ENCODE data around the gene MICU1. TPM values are rescaled to one million over a fixed set of nuclear protein-coding genes. Genes with fewer than 3 reads are reported as not detected.
"Not testable (repeated sequence)": the region's sequence is repeated elsewhere in the genome, so short reads cannot be mapped to it uniquely, and the experiment has no call there.

The MICU1 gene
- polyA plus RNA-seq, 2 of the 4 experiments (the other 2 are of a cell fraction) = 54.5 to 58.6 TPM

GRCh38 chr10:72648301-72648700 lies 22.4 kb upstream of the MICU1 start:
- H3K4me2 ChIP-seq = 0 out of 3 replicates have a peak overlapping the region, but pooled peaks have one; percentile 24
- DNase-seq (ENCODE audit: low read depth in 1 of 2, low spot score in 1 of 2) (no peak), FAIRE-seq (no peak), ATAC-seq (no peak)
- H3K9me3 ChIP-seq = no peaks in the 10 kb centered on the region
- ChIA-PET POLR2A (interaction anchor here (0.6 kb wide), 1 partner anchor 10 kb away, joined by 3 read pairs; no protein-coding TSS in a partner anchor), CTCF (no interaction called here)
- H3K27ac ChIP-seq = peak overlapping the region in 1 of 2 experiments; percentile 29; a peak in 1 of 6 replicates
- peaks cover 11% of the 10 kb centered on the region; the same call in 2 of the 3 replicates for H3K4me1 ChIP-seq
- no peak for TF ChIP-seq ESRRA (IDR thresholded peaks at IDR 0.05; ENCODE audit: borderline replicate concordance, low read length)
- no peak overlapping the region for H3K4me3 ChIP-seq
- 97% methylated on average over 1 of the region's 1 CpG for WGBS (ENCODE audit: missing lambda C conversion rate)

- H3K4me3 ChIP-seq; CTCF ChIA-PET; ATAC-seq; H3K4me2 ChIP-seq; FAIRE-seq; H3K9me3 ChIP-seq; H3K27ac ChIP-seq; DNase-seq (ENCODE audit: low read depth in 1 of 2, low spot score in 1 of 2): not testable (repeated sequence)
- POLR2A ChIA-PET = interaction anchor here (0.6 kb wide), 1 partner anchor 197 kb away, joined by 5 read pairs; no protein-coding TSS in a partner anchor
- peaks cover 11% of the 10 kb centered on the region; the same call in 2 of the 3 replicates for H3K4me1 ChIP-seq
- 92% methylated on average over 3 of the region's 3 CpGs for WGBS (ENCODE audit: missing lambda C conversion rate)
Measured at GRCh38 chr10:72646971-72647370, 21.1 kb upstream of the MICU1 start.

GRCh38 chr10:72645263-72645858 lies 19.5 kb upstream of the MICU1 start:
- WGBS (ENCODE audit: missing lambda C conversion rate) = 49% methylated on average over 2 of the region's 2 CpGs
- no peaks in the 10 kb centered on the region for H3K9me3 ChIP-seq

GRCh38 chr10:72642318-72642717 lies 16.4 kb upstream of the MICU1 start:
- CTCF ChIA-PET = interaction anchor here (1.4 kb wide), 1 partner anchor 51 kb away, joined by 3 read pairs; no protein-coding TSS in a partner anchor
- Histone ChIP-seq H3K4me2 (no peak overlapping the region), H3K9me3 (no peaks in the 10 kb centered on the region), H3K27ac (0 out of 6 replicates have a peak overlapping the region, but pooled peaks of 1 of the 2 experiments have one; percentile 11), H3K4me3 (no peak overlapping the region), H3K4me1 (peaks cover 25% of the 10 kb centered on the region)
- DNase-seq (ENCODE audit: low read depth in 1 of 2, low spot score in 1 of 2) = no peak
- TF ChIP-seq MAFK (IDR thresholded peaks at IDR 0.05; ENCODE audit: partially characterized antibody) (no peak), REST (IDR thresholded peaks at IDR 0.05) (no peak), MYC (IDR thresholded peaks at IDR 0.05; ENCODE audit: borderline replicate concordance, low read length) (no peak), HOXA7 (CRISPR knock-in tag; IDR thresholded peaks at IDR 0.05) (no peak), BCL3 (IDR thresholded peaks at IDR 0.05) (no peak), GATA3 (IDR thresholded peaks at IDR 0.05; ENCODE audit: borderline replicate concordance) (no peak), CEBPB (IDR thresholded peaks at IDR 0.05) (no peak), KDM1A (IDR thresholded peaks at IDR 0.05; ENCODE audit: low read depth) (no peak), NPAS2 (CRISPR knock-in tag; IDR thresholded peaks at IDR 0.05; ENCODE audit: borderline replicate concordance) (no peak), ZNF302 (CRISPR knock-in tag; IDR thresholded peaks at IDR 0.05) (no peak), HDAC2 (IDR thresholded peaks at IDR 0.05) (no peak), POLR2A (IDR thresholded peaks at IDR 0.05; ENCODE audit: low read length) (no peak), EHMT2 (IDR thresholded peaks at IDR 0.05; ENCODE audit: low read depth) (no peak), CHD4 (IDR thresholded peaks at IDR 0.05; ENCODE audit: borderline replicate concordance) (no peak), HMGXB4 (CRISPR knock-in tag; IDR thresholded peaks at IDR 0.05; ENCODE audit: borderline replicate concordance) (no peak)
- 89% methylated on average over 5 of the region's 5 CpGs for WGBS (ENCODE audit: missing lambda C conversion rate)
- FAIRE-seq = no peak
- no peak for ATAC-seq
- POLR2A ChIA-PET = no interaction called here

More at GRCh38 chr10:72645263-72645858, 19.5 kb upstream of the MICU1 start:
- H3K4me1 ChIP-seq = peaks cover 11% of the 10 kb centered on the region; the same call in 2 of the 3 replicates
- H3K27ac ChIP-seq = no peak overlapping the region
- H3K4me2 ChIP-seq = no peak overlapping the region
- ChIA-PET CTCF (interaction anchor here (1.1 to 2.1 kb wide), 4 partner anchors 13 to 48 kb away, joined by 3 to 6 read pairs (median 3); no protein-coding TSS in a partner anchor), POLR2A (no interaction called here)
- H3K4me3 ChIP-seq = no peak overlapping the region
- FAIRE-seq (no peak), ATAC-seq (no peak), DNase-seq (ENCODE audit: low read depth in 1 of 2, low spot score in 1 of 2) (no peak)
- TF ChIP-seq CHD2 (IDR thresholded peaks at IDR 0.05; ENCODE audit: low read length, partially characterized antibody) (no peak), TP53 (CRISPR knock-in tag; IDR thresholded peaks at IDR 0.05) (no peak), MYC (IDR thresholded peaks at IDR 0.05; ENCODE audit: borderline replicate concordance, low read length) (no peak), ZSCAN20 (CRISPR knock-in tag; IDR thresholded peaks at IDR 0.05) (no peak), HOXB5 (CRISPR knock-in tag; IDR thresholded peaks at IDR 0.05) (no peak), HEYL (CRISPR knock-in tag; IDR thresholded peaks at IDR 0.05) (no peak), KDM1A (IDR thresholded peaks at IDR 0.05; ENCODE audit: low read depth) (no peak), ESRRA (IDR thresholded peaks at IDR 0.05; ENCODE audit: borderline replicate concordance, low read length) (no peak), ZNF302 (CRISPR knock-in tag; IDR thresholded peaks at IDR 0.05) (no peak), JUN (IDR thresholded peaks at IDR 0.05) (no peak), CBX2 (IDR thresholded peaks at IDR 0.05; ENCODE audit: borderline replicate concordance, low read depth) (no peak)

Measured in A549 (cell line).